Measurements from ENCODE around the gene ZDHHC14. TPM values are rescaled to one million over a fixed set of nuclear protein-coding genes. Genes with fewer than 3 reads are reported as not detected.
"Not testable (repeated sequence)": the region's sequence is repeated elsewhere in the genome, so short reads cannot be mapped to it uniquely, and the experiment has no call there.

ZDHHC14 gene
- polyA plus RNA-seq, 1 donor (not counting 4 experiments of a cell fraction or from before 2014, with no cell fraction given): 6.4 TPM

- Histone ChIP-seq H3K9ac (ENCODE audit: control insufficient read depth, extremely low read depth, insufficient read depth, low read length) (no peak overlapping the region), H4K20me1 (ENCODE audit: control insufficient read depth, extremely low read depth, insufficient read depth, low read length) (no peaks in the 10 kb centered on the region), H3K4me2 (ENCODE audit: control insufficient read depth, extremely low read depth, insufficient read depth, low read depth, low read length) (no peak overlapping the region), H3K9me1 (ENCODE audit: control insufficient read depth, extremely low read depth, insufficient read depth, low read length) (no peaks in the 10 kb centered on the region), H3K27me3 (ENCODE audit: control insufficient read depth, extremely low read depth, insufficient read depth, low read length) (no peaks in the 10 kb centered on the region), H2AFZ (ENCODE audit: control insufficient read depth, low read length) (no peak overlapping the region), H3K9me3 (ENCODE audit: control insufficient read depth, low read depth, low read length) (no peaks in the 10 kb centered on the region), H3K79me2 (ENCODE audit: control insufficient read depth, insufficient read depth, low read length) (no peaks in the 10 kb centered on the region), H3K4me3 (ENCODE audit: control insufficient read depth in 2 of 3, extremely low read depth in 1 of 3, insufficient read depth in 2 of 3, low read depth in 1 of 3, low read length in 3 of 3) (no peak overlapping the region), H3K4me1 (ENCODE audit: control insufficient read depth, extremely low read depth, insufficient read depth, low read length) (peaks cover 7% of the 10 kb centered on the region), H3K27ac (ENCODE audit: control insufficient read depth, insufficient read depth, low read length) (no peak overlapping the region), H3K36me3 (ENCODE audit: control insufficient read depth in 2 of 2, extremely low read depth in 1 of 2, insufficient read depth in 2 of 2, low read length in 2 of 2) (no peaks in the 10 kb centered on the region)
- TF ChIP-seq EZH2 (IDR thresholded peaks at IDR 0.05; ENCODE audit: low read length) (no peak), CTCF (optimal IDR thresholded peaks at IDR 0.05 in 1 of 3, IDR thresholded peaks at IDR 0.05 in 1 of 3, conservative IDR thresholded peaks at IDR 0.05 in 1 of 3; ENCODE audit: extremely low read depth in 1 of 3, insufficient read depth in 2 of 3, low read length in 3 of 3) (no peak)
- DNase-seq (ENCODE audit: low read depth, low spot score) (no peak), FAIRE-seq (no peak)
- dilution Hi-C loops (cut with MboI; ENCODE audit: extremely low pct_ligation_motif_present, low sequenced_read_pairs): no loop called here
Observed at GRCh38 chr6:157407646-157408045, 26.7 kb downstream of the ZDHHC14 start.

- H3K4me2 ChIP-seq (ENCODE audit: control insufficient read depth, extremely low read depth, insufficient read depth, low read depth, low read length); H3K9me3 ChIP-seq (ENCODE audit: control insufficient read depth, low read depth, low read length); FAIRE-seq; H3K79me2 ChIP-seq (ENCODE audit: control insufficient read depth, insufficient read depth, low read length); H3K4me3 ChIP-seq (ENCODE audit: control insufficient read depth in 2 of 3, extremely low read depth in 1 of 3, insufficient read depth in 2 of 3, low read depth in 1 of 3, low read length in 3 of 3); H4K20me1 ChIP-seq (ENCODE audit: control insufficient read depth, extremely low read depth, insufficient read depth, low read length); H3K36me3 ChIP-seq (ENCODE audit: control insufficient read depth in 2 of 2, extremely low read depth in 1 of 2, insufficient read depth in 2 of 2, low read length in 2 of 2); dilution Hi-C loops (cut with MboI; ENCODE audit: extremely low pct_ligation_motif_present, low sequenced_read_pairs); H3K27me3 ChIP-seq (ENCODE audit: control insufficient read depth, extremely low read depth, insufficient read depth, low read length); DNase-seq (ENCODE audit: low read depth, low spot score); H3K9ac ChIP-seq (ENCODE audit: control insufficient read depth, extremely low read depth, insufficient read depth, low read length); H3K4me1 ChIP-seq (ENCODE audit: control insufficient read depth, extremely low read depth, insufficient read depth, low read length); H3K27ac ChIP-seq (ENCODE audit: control insufficient read depth, insufficient read depth, low read length); H2AFZ ChIP-seq (ENCODE audit: control insufficient read depth, low read length); H3K9me1 ChIP-seq (ENCODE audit: control insufficient read depth, extremely low read depth, insufficient read depth, low read length): not testable (repeated sequence)
Observed at GRCh38 chr6:157408427-157408826, 27.4 kb downstream of the ZDHHC14 start.

GRCh38 chr6:157410045-157410444, 29.1 kb downstream of the ZDHHC14 start:
- Histone ChIP-seq H3K4me1 (ENCODE audit: control insufficient read depth, extremely low read depth, insufficient read depth, low read length) (peaks cover 7% of the 10 kb centered on the region), H3K36me3 (ENCODE audit: control insufficient read depth in 2 of 2, extremely low read depth in 1 of 2, insufficient read depth in 2 of 2, low read length in 2 of 2) (no peaks in the 10 kb centered on the region), H4K20me1 (ENCODE audit: control insufficient read depth, extremely low read depth, insufficient read depth, low read length) (no peaks in the 10 kb centered on the region), H3K4me3 (ENCODE audit: control insufficient read depth in 2 of 3, extremely low read depth in 1 of 3, insufficient read depth in 2 of 3, low read depth in 1 of 3, low read length in 3 of 3) (no peak overlapping the region), H3K27ac (ENCODE audit: control insufficient read depth, insufficient read depth, low read length) (no peak overlapping the region), H2AFZ (ENCODE audit: control insufficient read depth, low read length) (no peak overlapping the region), H3K4me2 (ENCODE audit: control insufficient read depth, extremely low read depth, insufficient read depth, low read depth, low read length) (no peak overlapping the region), H3K79me2 (ENCODE audit: control insufficient read depth, insufficient read depth, low read length) (no peaks in the 10 kb centered on the region), H3K9me3 (ENCODE audit: control insufficient read depth, low read depth, low read length) (no peaks in the 10 kb centered on the region), H3K9me1 (ENCODE audit: control insufficient read depth, extremely low read depth, insufficient read depth, low read length) (peaks cover 2% of the 10 kb centered on the region), H3K27me3 (ENCODE audit: control insufficient read depth, extremely low read depth, insufficient read depth, low read length) (no peaks in the 10 kb centered on the region), H3K9ac (ENCODE audit: control insufficient read depth, extremely low read depth, insufficient read depth, low read length) (no peak overlapping the region)
- dilution Hi-C loops (cut with MboI; ENCODE audit: extremely low pct_ligation_motif_present, low sequenced_read_pairs): no loop called here
- FAIRE-seq (no peak), DNase-seq (ENCODE audit: low read depth, low spot score) (no peak)
- no peak for TF ChIP-seq CTCF (optimal IDR thresholded peaks at IDR 0.05 in 1 of 3, IDR thresholded peaks at IDR 0.05 in 1 of 3, conservative IDR thresholded peaks at IDR 0.05 in 1 of 3; ENCODE audit: extremely low read depth in 1 of 3, insufficient read depth in 2 of 3, low read length in 3 of 3)
- TF ChIP-seq EZH2 (IDR thresholded peaks at IDR 0.05; ENCODE audit: low read length): no peak
